SK-N-SH (cell line): Measurements from ENCODE around the gene ZNF662. TPM values are rescaled to one million over a fixed set of nuclear protein-coding genes. Genes with fewer than 3 reads are reported as not detected.

ENCODE experiments used
- CTCF ChIA-PET: fragments of 300-600, 350-600 bp; formaldehyde crosslinking; extraction: SDS; loops from one replicate; lab custom pipeline; 2021; lab: Yijun Ruan, JAX
- POLR2A ChIA-PET: fragments of 350-600 bp; sonication (Branson Sonifier 250); formaldehyde crosslinking; extraction: SDS; loops from one replicate; lab custom pipeline; 2020; ENCODE audit warnings: antibody characterized with exemption, inconsistent platforms; lab: Yijun Ruan, JAX
- DNase-seq: peaks from one replicate; pipeline ENCODE4 v3.0.0; 2012
- H2AFZ ChIP-seq: fragments of 200-600 bp; sonication (generic); 2 replicates; pipeline ENCODE4 v1.8.1; 2016; ENCODE audit warnings: antibody characterized with exemption, mild to moderate bottlenecking, low read depth
- H3F3A ChIP-seq: fragments of 200-600 bp; sonication (generic); replicated peaks from 2 replicates; pipeline ENCODE3; 2016; ENCODE audit warnings: antibody characterized with exemption, mild to moderate bottlenecking; ENCODE audit not compliant: insufficient read depth
- H3K27ac ChIP-seq, 2 experiments: fragments of 200-500 bp in 1 of 2; fragments of 200-600 bp in 1 of 2; sonication (Bioruptor generic) in 1 of 2; sonication (generic), shearing (Covaris generic) in 1 of 2; 2 replicates each; pipeline versions ENCODE4 v1.5.1 to v1.6.1; 2014 to 2016; ENCODE audit warnings: low read depth in 2 of 2, inconsistent platforms in 1 of 2, low read length in 1 of 2, mild to moderate bottlenecking in 1 of 2, mixed read lengths in 1 of 2
- H3K27me3 ChIP-seq: fragments of 200-600 bp; sonication (generic), shearing (Covaris generic); 2 replicates; pipeline ENCODE4 v1.6.1; 2016; ENCODE audit warnings: mixed run types; ENCODE audit not compliant: insufficient read depth
- H3K36me3 ChIP-seq, 2 experiments: fragments of 200-500 bp in 1 of 2; fragments of 200-600 bp in 1 of 2; sonication (Bioruptor generic) in 1 of 2; sonication (generic) in 1 of 2; replicated peaks in 1 of 2; 2 replicates each; pipeline versions ENCODE3 to v1.5.1; 2014 to 2016; ENCODE audit warnings: low read length in 1 of 2, mild to moderate bottlenecking in 1 of 2; ENCODE audit not compliant: insufficient read depth in 2 of 2, control insufficient read depth in 1 of 2
- H3K4me1 ChIP-seq, 2 experiments: fragments of 200-500 bp in 1 of 2; fragments of 200-600 bp in 1 of 2; sonication (Bioruptor generic) in 1 of 2; sonication (generic), shearing (Covaris generic) in 1 of 2; 2 replicates each; pipeline versions ENCODE4 v1.5.1 to v1.6.1; 2014 to 2016; ENCODE audit warnings: low read depth in 1 of 2, low read length in 1 of 2, mixed run types in 1 of 2; ENCODE audit not compliant: insufficient read depth in 2 of 2, control insufficient read depth in 1 of 2
- H3K4me2 ChIP-seq: fragments of 200-600 bp; sonication (generic), shearing (Covaris generic); 2 replicates; pipeline ENCODE4 v1.6.1; 2017; ENCODE audit warnings: mixed run types
- H3K4me3 ChIP-seq, 2 experiments: fragments of 200-500 bp in 1 of 2; fragments of 200-600 bp in 1 of 2; sonication (Bioruptor generic) in 1 of 2; sonication (generic), shearing (Covaris generic) in 1 of 2; 2 replicates each; pipeline versions ENCODE4 v1.5.1 to v1.8.1; 2014 to 2016; ENCODE audit warnings: low read depth in 2 of 2, inconsistent platforms in 1 of 2, low read length in 1 of 2, mild to moderate bottlenecking in 1 of 2, mixed read lengths in 1 of 2, moderate library complexity in 1 of 2
- H3K79me2 ChIP-seq: fragments of 200-600 bp; sonication (generic); 2 replicates; pipeline ENCODE4 v1.8.1; 2017; ENCODE audit warnings: mild to moderate bottlenecking; ENCODE audit not compliant: insufficient read depth
- H3K9ac ChIP-seq: fragments of 200-600 bp; sonication (generic); 2 replicates; pipeline ENCODE4 v1.6.1; 2017; ENCODE audit warnings: mixed run types
- H3K9me2 ChIP-seq: fragments of 200-600 bp; sonication (generic); 2 replicates; pipeline ENCODE4 v1.6.1; 2017; ENCODE audit warnings: mixed run types
- H3K9me3 ChIP-seq: fragments of 200-600 bp; sonication (generic); 2 replicates; pipeline ENCODE4 v1.6.1; 2017; ENCODE audit warnings: mixed run types, mild to moderate bottlenecking, moderate library complexity
- H4K20me1 ChIP-seq: fragments of 200-600 bp; sonication (generic); 2 replicates; pipeline ENCODE4 v1.6.1; 2017; ENCODE audit warnings: mild to moderate bottlenecking, mixed run types; ENCODE audit not compliant: insufficient read depth
- ELF1 ChIP-seq: IDR thresholded peaks from 2 replicates; pipeline ENCODE4 v1.4.0; 2012
- FOSL2 ChIP-seq: IDR thresholded peaks from 2 replicates; pipeline ENCODE4 v1.4.0; 2012; ENCODE audit warnings: low read depth, mild to moderate bottlenecking, moderate library complexity, borderline replicate concordance
- FOXM1 ChIP-seq: IDR thresholded peaks from 2 replicates; pipeline ENCODE4 v1.4.0; 2012; ENCODE audit warnings: low read depth, mild to moderate bottlenecking
- JUND ChIP-seq: IDR thresholded peaks from 2 replicates; pipeline ENCODE4 v1.4.0; 2012
- MEF2A ChIP-seq: IDR thresholded peaks from 2 replicates; pipeline ENCODE4 v1.4.0; 2012; ENCODE audit warnings: low read depth, borderline replicate concordance
- MXI1 ChIP-seq: IDR thresholded peaks from 2 replicates; pipeline ENCODE4 v1.6.1; 2012; ENCODE audit warnings: mild to moderate bottlenecking, low read depth, low read length, improper control_type of control experiment
- NRF1 ChIP-seq: IDR thresholded peaks from 2 replicates; pipeline ENCODE4 v1.6.1; 2012; ENCODE audit warnings: low read depth, mild to moderate bottlenecking, low read length
- PBX3 ChIP-seq: IDR thresholded peaks from 2 replicates; pipeline ENCODE4; 2012
- TCF12 ChIP-seq: IDR thresholded peaks from 2 replicates; pipeline ENCODE4 v1.4.0; 2012
- ZBTB33 ChIP-seq: IDR thresholded peaks from 2 replicates; pipeline ENCODE4 v1.4.0; 2012; ENCODE audit warnings: low read depth, borderline replicate concordance
- WGBS: methylation state at CpG from one replicate; pipeline ENCODE4 v1.1.6; 2017; ENCODE audit warnings: low lambda C conversion rate; 5-methylcytosine and 5-hydroxymethylcytosine counted together
- polyA plus RNA-seq, 3 experiments: library from polyadenylated mRNA; depleted of rRNA; stranded (reverse); fragments of >200 nt; gene quantifications; 2 replicates each; pipeline ENCODE4 v1.2.3, GENCODE V29; 2012
- TF ChIP-seq, protein P1 (sequence below): IDR thresholded peaks from 2 replicates; pipeline ENCODE4 v1.6.1; 2012; ENCODE audit warnings: mild to moderate bottlenecking, low read depth, low read length, moderate library complexity
- TF ChIP-seq, protein P2 (sequence below): IDR thresholded peaks from 2 replicates; pipeline ENCODE4 v1.4.0; 2012; ENCODE audit warnings: low read depth, borderline replicate concordance

The ZNF662 gene
- polyA plus RNA-seq, 1 of the 3 experiments (the other 2 are of a cell fraction), result 0.30 TPM

GRCh38 chr3:42864321-42864950, 41.5 kb upstream of the ZNF662 start:
- ChIA-PET POLR2A (no interaction called here), CTCF (interaction anchor here (0.9 kb wide), 1 partner anchor 17 kb away, joined by 4 read pairs; no protein-coding TSS in a partner anchor)
- Histone ChIP-seq H3F3A (no peaks in the 10 kb centered on the region), H3K79me2 (no peaks in the 10 kb centered on the region), H3K27me3 (peaks cover 6% of the 10 kb centered on the region; the same call in 1 of the 2 replicates), H3K36me3 (no peaks in the 10 kb centered on the region), H3K4me2 (no peak overlapping the region), H3K9me3 (no peaks in the 10 kb centered on the region), H2AFZ (no peak overlapping the region), H3K9me2 (no peaks in the 10 kb centered on the region), H3K4me3 (no peak overlapping the region), H4K20me1 (no peaks in the 10 kb centered on the region), H3K27ac (no peak overlapping the region), H3K4me1 (no peaks in the 10 kb centered on the region), H3K9ac (no peak overlapping the region)
- 63% methylated on average over 15 of the region's 15 CpGs for WGBS
- TF ChIP-seq PBX3 (no peak), MEF2A (no peak), TCF12 (no peak), JUND (no peak), ZBTB33 (no peak), NRF1 (no peak), ELF1 (no peak), MXI1 (no peak), FOXM1 (no peak), FOSL2 (no peak)
- TF ChIP-seq, protein P1, sequence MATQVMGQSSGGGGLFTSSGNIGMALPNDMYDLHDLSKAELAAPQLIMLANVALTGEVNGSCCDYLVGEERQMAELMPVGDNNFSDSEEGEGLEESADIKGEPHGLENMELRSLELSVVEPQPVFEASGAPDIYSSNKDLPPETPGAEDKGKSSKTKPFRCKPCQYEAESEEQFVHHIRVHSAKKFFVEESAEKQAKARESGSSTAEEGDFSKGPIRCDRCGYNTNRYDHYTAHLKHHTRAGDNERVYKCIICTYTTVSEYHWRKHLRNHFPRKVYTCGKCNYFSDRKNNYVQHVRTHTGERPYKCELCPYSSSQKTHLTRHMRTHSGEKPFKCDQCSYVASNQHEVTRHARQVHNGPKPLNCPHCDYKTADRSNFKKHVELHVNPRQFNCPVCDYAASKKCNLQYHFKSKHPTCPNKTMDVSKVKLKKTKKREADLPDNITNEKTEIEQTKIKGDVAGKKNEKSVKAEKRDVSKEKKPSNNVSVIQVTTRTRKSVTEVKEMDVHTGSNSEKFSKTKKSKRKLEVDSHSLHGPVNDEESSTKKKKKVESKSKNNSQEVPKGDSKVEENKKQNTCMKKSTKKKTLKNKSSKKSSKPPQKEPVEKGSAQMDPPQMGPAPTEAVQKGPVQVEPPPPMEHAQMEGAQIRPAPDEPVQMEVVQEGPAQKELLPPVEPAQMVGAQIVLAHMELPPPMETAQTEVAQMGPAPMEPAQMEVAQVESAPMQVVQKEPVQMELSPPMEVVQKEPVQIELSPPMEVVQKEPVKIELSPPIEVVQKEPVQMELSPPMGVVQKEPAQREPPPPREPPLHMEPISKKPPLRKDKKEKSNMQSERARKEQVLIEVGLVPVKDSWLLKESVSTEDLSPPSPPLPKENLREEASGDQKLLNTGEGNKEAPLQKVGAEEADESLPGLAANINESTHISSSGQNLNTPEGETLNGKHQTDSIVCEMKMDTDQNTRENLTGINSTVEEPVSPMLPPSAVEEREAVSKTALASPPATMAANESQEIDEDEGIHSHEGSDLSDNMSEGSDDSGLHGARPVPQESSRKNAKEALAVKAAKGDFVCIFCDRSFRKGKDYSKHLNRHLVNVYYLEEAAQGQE, result no peak
- TF ChIP-seq, protein P2, sequence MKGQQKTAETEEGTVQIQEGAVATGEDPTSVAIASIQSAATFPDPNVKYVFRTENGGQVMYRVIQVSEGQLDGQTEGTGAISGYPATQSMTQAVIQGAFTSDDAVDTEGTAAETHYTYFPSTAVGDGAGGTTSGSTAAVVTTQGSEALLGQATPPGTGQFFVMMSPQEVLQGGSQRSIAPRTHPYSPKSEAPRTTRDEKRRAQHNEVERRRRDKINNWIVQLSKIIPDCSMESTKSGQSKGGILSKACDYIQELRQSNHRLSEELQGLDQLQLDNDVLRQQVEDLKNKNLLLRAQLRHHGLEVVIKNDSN, result no peak
- DNase-seq, result no peak
